B cell (primary cell): ENCODE results near the gene PDXP. TPM values are rescaled to one million over a fixed set of nuclear protein-coding genes. Genes with fewer than 3 reads are reported as not detected.

Experiments
- ATAC-seq: fragments of 200-7000 bp; cut with Tn5 transposase; one replicate; pipeline ENCODE4 v1.10.0; 2021; ENCODE audit warnings: low read depth, mild to moderate bottlenecking, moderate number of reproducible peaks, moderate library complexity
- CTCF ChIA-PET: fragments of 350-600 bp; sonication (Branson Sonifier 250); formaldehyde crosslinking; loops from one replicate; lab custom pipeline; 2021; ENCODE audit warnings: antibody characterized with exemption, inconsistent platforms; lab: Charles Lee
- POLR2A ChIA-PET: fragments of 350-600 bp; sonication (Branson Sonifier 250); formaldehyde crosslinking; loops from one replicate; lab custom pipeline; 2021; ENCODE audit warnings: antibody characterized with exemption; lab: Charles Lee
- DNase-seq: peaks from one replicate; pipeline ENCODE4 v3.0.0; 2013
- H2AFZ ChIP-seq: 2 replicates; pipeline ENCODE4 v1.6.1; 2012; ENCODE audit warnings: mild to moderate bottlenecking, low read depth, low read length; ENCODE audit not compliant: insufficient read depth, poor library complexity, severe bottlenecking
- H3K27ac ChIP-seq, 2 donors: 1 replicate in 1 of 2; 2 replicates in 1 of 2; pipeline ENCODE4 v1.5.1; 2012 to 2013; ENCODE audit warnings: low read length in 2 of 2, mild to moderate bottlenecking in 2 of 2, moderate library complexity in 1 of 2
- H3K27me3 ChIP-seq, 4 experiments: fragments of 200-600 bp in 1 of 4; sonication (generic) in 1 of 4; replicated peaks in 1 of 4; 1 replicate in 2 of 4; 2 replicates in 2 of 4; pipeline versions ENCODE4 v1.6.1 to v1.7.0; 2013 to 2016; ENCODE audit warnings: low read length in 3 of 4, mild to moderate bottlenecking in 2 of 4, mixed read lengths in 1 of 4, moderate library complexity in 1 of 4; ENCODE audit not compliant: insufficient read depth in 4 of 4, control insufficient read depth in 3 of 4; ENCODE audit errors: control extremely low read depth in 1 of 4
- H3K36me3 ChIP-seq, 2 experiments: replicated peaks in 1 of 2; 1 replicate in 1 of 2; 2 replicates in 1 of 2; pipeline versions ENCODE4 v1.6.1 to v1.7.1; 2013; ENCODE audit warnings: low read length in 1 of 2; ENCODE audit not compliant: insufficient read depth in 2 of 2, control insufficient read depth in 1 of 2; ENCODE audit errors: control extremely low read depth in 1 of 2, extremely low read depth in 1 of 2
- H3K4me1 ChIP-seq, 2 donors: fragments of 200-600 bp in 1 of 2; sonication (generic) in 1 of 2; 1 replicate in 1 of 2; 2 replicates in 1 of 2; pipeline versions ENCODE4 v1.5.1 to v1.6.1; 2013 to 2017; ENCODE audit warnings: low read length in 2 of 2; ENCODE audit not compliant: control insufficient read depth in 2 of 2, insufficient read depth in 2 of 2
- H3K4me2 ChIP-seq: replicated peaks from 2 replicates; pipeline ENCODE3; 2012; ENCODE audit warnings: mild to moderate bottlenecking, low read depth, low read length; ENCODE audit not compliant: poor library complexity, severe bottlenecking
- H3K4me3 ChIP-seq, 5 experiments: fragments of 200-600 bp in 1 of 5; sonication (generic) in 1 of 5; 1 replicate in 3 of 5; 2 replicates in 2 of 5; pipeline versions ENCODE4 v1.5.1 to v1.7.0; 2011 to 2016; ENCODE audit warnings: low read length in 4 of 5, mild to moderate bottlenecking in 4 of 5, low read depth in 2 of 5, control low read depth in 1 of 5, moderate library complexity in 1 of 5; ENCODE audit not compliant: insufficient read depth in 1 of 5; ENCODE audit errors: control extremely low read depth in 1 of 5, extremely low read depth in 1 of 5
- H3K79me2 ChIP-seq: fragments of 200-600 bp; sonication (generic); one replicate; pipeline ENCODE4 v1.6.0; 2016; ENCODE audit warnings: low read length; ENCODE audit not compliant: control insufficient read depth, insufficient read depth
- H3K9ac ChIP-seq: fragments of 200-600 bp; sonication (generic); 2 replicates; pipeline ENCODE4 v1.6.1; 2017; ENCODE audit warnings: mild to moderate bottlenecking, low read length, moderate library complexity
- H3K9me3 ChIP-seq, 3 donors: one replicate each; pipeline versions ENCODE4 v1.6.1 to v1.7.1; 2013; ENCODE audit warnings: low read length in 2 of 3; ENCODE audit not compliant: control insufficient read depth in 2 of 3, insufficient read depth in 1 of 3; ENCODE audit errors: control extremely low read depth in 1 of 3
- H4K20me1 ChIP-seq: 2 replicates; pipeline ENCODE4 v1.6.0; 2012; ENCODE audit warnings: mild to moderate bottlenecking, low read length; ENCODE audit not compliant: insufficient read depth, control insufficient read depth, poor library complexity, severe bottlenecking
- H3K27ac Mint-ChIP-seq: one replicate; pipeline ENCODE4 v1.8.0; 2021; ENCODE audit warnings: mixed read lengths
- H3K27me3 Mint-ChIP-seq: one replicate; pipeline ENCODE4 v1.8.0; 2021; ENCODE audit warnings: mixed read lengths
- H3K4me1 Mint-ChIP-seq: one replicate; pipeline ENCODE4 v1.8.0; 2021; ENCODE audit warnings: mixed read lengths
- H3K4me3 Mint-ChIP-seq: one replicate; pipeline ENCODE4 v1.8.0; 2021; ENCODE audit warnings: mixed read lengths
- H3K9me3 Mint-ChIP-seq: one replicate; pipeline ENCODE4 v1.8.0; 2022; ENCODE audit warnings: mixed read lengths; ENCODE audit not compliant: insufficient read depth
- CTCF ChIP-seq: fragments of 200-600 bp; IDR thresholded peaks from one replicate; pipeline ENCODE4 v1.8.0; 2022; ENCODE audit warnings: antibody characterized with exemption, mild to moderate bottlenecking
- EZH2 ChIP-seq: IDR thresholded peaks from 2 replicates; pipeline ENCODE4 v1.6.1; 2012; ENCODE audit warnings: borderline replicate concordance, low read depth, mild to moderate bottlenecking, moderate library complexity, low read length; ENCODE audit not compliant: insufficient read depth, poor library complexity, severe bottlenecking
- WGBS: methylation state at CpG from one replicate; pipeline ENCODE4 v1.1.5; 2013; ENCODE audit warnings: missing lambda C conversion rate; ENCODE audit not compliant: insufficient coverage; 5-methylcytosine and 5-hydroxymethylcytosine counted together
- intact Hi-C: fragments of 100-400 bp; cut with micrococcal nuclease; formaldehyde crosslinking; loops from one replicate; pipeline ENCODE4 v1.10.0; 2022
- polyA plus RNA-seq: library from polyadenylated mRNA; depleted of rRNA; stranded (reverse); fragments of >200 nt; gene quantifications from 2 replicates; pipeline ENCODE4 v1.2.3, GENCODE V29; 2012
- total RNA-seq, 2 donors: library from RNA; stranded (reverse); fragments of 120-200 nt in 1 of 2; gene quantifications; 1 replicate in 1 of 2; 2 replicates in 1 of 2; pipeline versions ENCODE4 v1.2.3 to v1.2.4, GENCODE V29; 2013 to 2022

PDXP gene
- total and polyA plus RNA-seq, 2 donors (not counting 1 experiment from before 2014, with no cell fraction given): 16.6 to 17.5 TPM

GRCh38 chr22:37686002-37686982, 27.8 kb downstream of the PDXP start, which contains the start of gene NOL12:
TSS of gene NOL12 (plus strand) at chr22:37686343. CDS start at chr22:37686393, 50 bp downstream.
- Histone ChIP-seq H3K79me2 (peaks cover 15% of the 10 kb centered on the region), H3K27ac (peak within 1 kb of the TSS; percentile 70 to 81), H4K20me1 (no peaks in the 10 kb centered on the region), H3K4me1 (peaks cover 10 to 30% of the 10 kb centered on the region in 2 donors), H3K4me3 (peak within 1 kb of the TSS; percentile 79 to 98 (median 88)), H3K9ac (peak within 1 kb of the TSS; percentile 90), H3K36me3 (peaks cover 0 to 30% of the 10 kb centered on the region in 2 experiments), H2AFZ (peak within 1 kb of the TSS; percentile 96), H3K4me2 (peak within 1 kb of the TSS; percentile 90), H3K9me3 (no peaks in the 10 kb centered on the region), H3K27me3 (no peaks in the 10 kb centered on the region)
- ChIA-PET CTCF (interaction anchor here (1.2 to 23.0 kb wide), 7 partner anchors 9 to 119 kb away, joined by 4 to 501 read pairs (median 40); partner anchors contain the start of genes GGA1, LGALS1, PDXP and SH3BP1), POLR2A (interaction anchor here (0.5 to 2.1 kb wide), 9 partner anchors 9 to 84 kb away, joined by 3 to 10 read pairs (median 4); partner anchors contain the start of genes GGA1, PDXP and SH3BP1)
- intact Hi-C loops: loop anchor here (1.0 kb wide), 6 partner anchors 9 to 158 kb away; partner anchors contain the start of genes ANKRD54, GGA1 and PDXP
- ATAC-seq (peak; percentile 86), DNase-seq (peak; percentile 93)
- H3K4me3 Mint-ChIP-seq: peak within 1 kb of the TSS; percentile 99
- H3K27ac Mint-ChIP-seq: peak within 1 kb of the TSS; percentile 95
- WGBS: 2% methylated on average over 60 of the region's 62 CpGs
- H3K9me3 Mint-ChIP-seq: no peaks in the 10 kb centered on the region
- peaks cover 28% of the 10 kb centered on the region for H3K4me1 Mint-ChIP-seq
- TF ChIP-seq CTCF (no peak), EZH2 (no peak)
- H3K27me3 Mint-ChIP-seq: no peaks in the 10 kb centered on the region
